ENCODE measurements around the gene TMEM147.

The TMEM147 gene

GRCh38 chr19:35545001-35545854 lies at the start of gene TMEM147:
Gene TMEM147 (plus strand): TSS chr19:35545626. CDS start chr19:35545740, 114 bp downstream.
- TF ChIP-seq CTCF (IDR thresholded peaks at IDR 0.05; ENCODE audit: low read depth, low read length) = no peak
- DNase-seq (ENCODE audit: extremely low read depth, low read depth) = peak; percentile 59

DNA sequence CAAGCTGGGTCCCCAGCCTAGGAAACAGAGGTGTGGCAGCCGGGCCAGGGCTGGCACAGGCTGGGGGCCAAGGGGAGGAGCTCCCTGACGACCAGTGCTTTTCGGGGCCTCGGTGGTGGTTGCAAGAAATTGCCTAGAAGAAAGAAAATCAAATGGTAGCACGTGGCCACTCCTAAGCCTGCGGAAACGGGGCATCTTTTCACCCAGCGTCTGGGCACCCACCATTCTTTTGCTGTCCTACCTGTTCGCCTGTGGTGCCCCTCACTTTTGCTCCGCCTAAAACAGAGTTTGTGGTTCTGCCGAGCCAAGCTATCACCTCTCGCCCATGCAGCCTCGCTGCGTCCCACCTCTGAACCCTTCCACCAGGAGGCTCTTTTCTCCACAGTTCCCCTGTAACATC lies 48.0 kb upstream of the TMEM147 start:
- no peak for DNase-seq (ENCODE audit: extremely low read depth, low read depth)
- no peak for TF ChIP-seq CTCF (IDR thresholded peaks at IDR 0.05; ENCODE audit: low read depth, low read length)

DNA sequence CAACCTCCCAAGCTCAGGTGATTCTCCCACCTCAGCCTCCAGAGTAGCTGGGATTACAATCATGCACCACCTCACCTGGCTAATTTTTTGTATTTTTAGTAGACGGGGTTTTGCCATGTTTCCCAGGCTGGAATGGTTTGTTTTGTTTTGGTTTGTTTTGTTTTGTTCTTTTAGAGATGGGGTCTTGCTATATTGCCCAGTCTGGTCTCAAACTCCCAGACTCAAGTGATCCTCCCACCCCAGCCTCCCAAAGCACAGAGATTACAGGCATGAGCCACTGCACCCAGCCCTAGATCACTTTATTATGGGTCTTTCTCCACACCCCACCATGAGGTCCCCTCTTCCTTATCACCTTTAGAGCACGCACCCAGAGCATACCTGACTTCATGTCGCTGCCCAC lies 47.2 kb upstream of the TMEM147 start:
- no peak for TF ChIP-seq CTCF (IDR thresholded peaks at IDR 0.05; ENCODE audit: low read depth, low read length)
- DNase-seq (ENCODE audit: extremely low read depth, low read depth) = no peak

GRCh38 chr19:35498984-35499527 lies 46.4 kb upstream of the TMEM147 start:
- no peak for DNase-seq (ENCODE audit: extremely low read depth, low read depth)

GRCh38 chr19:35500611-35501010 lies 44.8 kb upstream of the TMEM147 start:
- DNase-seq (ENCODE audit: extremely low read depth, low read depth) = no peak
- no peak for TF ChIP-seq CTCF (IDR thresholded peaks at IDR 0.05; ENCODE audit: low read depth, low read length)

More at GRCh38 chr19:35498984-35499527, 46.4 kb upstream of the TMEM147 start:
- no peak for TF ChIP-seq CTCF (IDR thresholded peaks at IDR 0.05; ENCODE audit: low read depth, low read length)

- no peak for TF ChIP-seq CTCF (IDR thresholded peaks at IDR 0.05; ENCODE audit: low read depth, low read length)
- DNase-seq (ENCODE audit: extremely low read depth, low read depth) = no peak
These were observed 43.7 kb upstream of the TMEM147 start for GRCh38 chr19:35501684-35502083.

DNA sequence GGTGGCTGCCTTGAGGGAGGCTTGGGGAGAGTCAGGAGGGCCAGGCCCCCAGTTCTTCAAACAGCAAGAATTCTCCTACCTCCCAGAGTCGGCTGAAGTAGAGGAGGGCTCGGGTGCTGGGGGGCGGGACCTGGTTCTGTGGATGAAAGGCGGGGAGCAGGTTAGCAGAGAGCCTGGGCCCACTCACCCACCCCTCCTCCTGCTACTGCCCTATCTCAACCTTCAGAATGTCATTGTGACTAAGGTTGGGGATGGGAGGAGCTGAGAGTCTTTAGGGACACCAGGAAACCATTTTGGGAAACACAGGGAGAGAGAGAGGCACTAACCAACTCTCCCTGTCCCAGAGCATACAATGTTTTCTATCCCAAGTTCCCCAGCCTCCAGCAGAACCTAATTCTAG lies 42.7 kb upstream of the TMEM147 start:
- no peak for TF ChIP-seq CTCF (IDR thresholded peaks at IDR 0.05; ENCODE audit: low read depth, low read length)

More for the DNA sequence above, 42.7 kb upstream of the TMEM147 start:
- DNase-seq (ENCODE audit: extremely low read depth, low read depth) = no peak
